T-cell (primary cell): ENCODE measurements around the gene SAP130. TPM values are rescaled to one million over a fixed set of nuclear protein-coding genes. Genes with fewer than 3 reads are reported as not detected.
"Not testable (repeated sequence)": the region's sequence is repeated elsewhere in the genome, so short reads cannot be mapped to it uniquely, and the experiment has no call there.

Experiments used
- ATAC-seq, 4 experiments: fragments of 200-7000 bp in 3 of 4; fragments of 150-1000 bp in 1 of 4; cut with Tn5 transposase; replicated peaks in 1 of 4; 1 replicate in 3 of 4; 2 replicates in 1 of 4; pipeline ENCODE4 v1.10.0; 2021; ENCODE audit warnings: moderate library complexity in 3 of 4, mild to moderate bottlenecking in 2 of 4, moderate number of reproducible peaks in 1 of 4
- CTCF ChIA-PET, 2 donors: fragments of 300-600 bp; sonication (Branson Sonifier 250); formaldehyde crosslinking; loops; one replicate each; lab custom pipeline; 2022; ENCODE audit warnings: antibody characterized with exemption in 2 of 2; lab: Charles Lee
- POLR2A ChIA-PET, 2 donors: fragments of 300-600 bp; sonication (Branson Sonifier 250); formaldehyde crosslinking; loops; one replicate each; lab custom pipeline; 2022; ENCODE audit warnings: antibody characterized with exemption in 2 of 2; lab: Charles Lee
- DNase-seq, 35 experiments: peaks; one replicate each; pipeline versions ENCODE4 v3.0.0 to v3.0.0-alpha.2; 2013 to 2023
- H3K27ac ChIP-seq: one replicate; pipeline ENCODE4 v1.5.1; 2013; ENCODE audit warnings: low read length
- H3K27me3 ChIP-seq, 2 experiments: replicated peaks in 1 of 2; 1 replicate in 1 of 2; 2 replicates in 1 of 2; pipeline versions ENCODE4 v1.6.1 to v1.7.0; 2013; ENCODE audit warnings: low read length in 1 of 2, mixed read lengths in 1 of 2; ENCODE audit not compliant: control insufficient read depth in 2 of 2, insufficient read depth in 2 of 2; ENCODE audit errors: extremely low read depth in 1 of 2
- H3K36me3 ChIP-seq, 2 donors: 1 replicate in 1 of 2; 2 replicates in 1 of 2; pipeline versions ENCODE4 v1.6.1 to v1.7.0; 2013; ENCODE audit warnings: low read length in 1 of 2; ENCODE audit not compliant: control insufficient read depth in 2 of 2, insufficient read depth in 1 of 2; ENCODE audit errors: extremely low read depth in 1 of 2
- H3K4me1 ChIP-seq, 2 experiments: 1 replicate in 1 of 2; 2 replicates in 1 of 2; pipeline versions ENCODE4 v1.6.1 to v1.7.0; 2013; ENCODE audit warnings: low read length in 2 of 2, mixed read lengths in 1 of 2; ENCODE audit not compliant: insufficient read depth in 2 of 2, control insufficient read depth in 1 of 2; ENCODE audit errors: extremely low read depth in 1 of 2
- H3K4me3 ChIP-seq, 2 donors: 1 replicate in 1 of 2; 2 replicates in 1 of 2; pipeline versions ENCODE4 v1.5.1 to v1.7.0; 2013; ENCODE audit warnings: mild to moderate bottlenecking in 2 of 2, low read length in 1 of 2, moderate library complexity in 1 of 2; ENCODE audit not compliant: control insufficient read depth in 1 of 2; ENCODE audit errors: extremely low read depth in 1 of 2
- H3K9me3 ChIP-seq: 2 replicates; pipeline ENCODE4 v1.7.0; 2013
- H3K27ac Mint-ChIP-seq, 2 donors: one replicate each; pipeline ENCODE4 v1.8.0; 2020 to 2021; ENCODE audit warnings: mild to moderate bottlenecking in 2 of 2, mixed read lengths in 2 of 2
- H3K27me3 Mint-ChIP-seq, 2 donors: one replicate each; pipeline ENCODE4 v1.8.0; 2021 to 2022; ENCODE audit warnings: mixed read lengths in 2 of 2
- H3K36me3 Mint-ChIP-seq: one replicate; pipeline ENCODE4 v1.8.0; 2021; ENCODE audit warnings: mixed read lengths
- H3K4me1 Mint-ChIP-seq, 3 donors: one replicate each; pipeline ENCODE4 v1.8.0; 2020 to 2022; ENCODE audit warnings: mixed read lengths in 3 of 3, mild to moderate bottlenecking in 1 of 3
- H3K4me3 Mint-ChIP-seq, 3 donors: one replicate each; pipeline ENCODE4 v1.8.0; 2020 to 2022; ENCODE audit warnings: mild to moderate bottlenecking in 3 of 3, mixed read lengths in 3 of 3, moderate library complexity in 3 of 3
- H3K9me3 Mint-ChIP-seq, 3 donors: one replicate each; pipeline ENCODE4 v1.8.0; 2020 to 2022; ENCODE audit warnings: mixed read lengths in 3 of 3
- WGBS: methylation state at CpG from one replicate; pipeline ENCODE4 v1.1.5; 2013; ENCODE audit warnings: missing lambda C conversion rate; ENCODE audit not compliant: insufficient coverage; 5-methylcytosine and 5-hydroxymethylcytosine counted together
- total RNA-seq, 35 experiments: library from RNA in 6 of 35; stranded (reverse) in 6 of 35; fragments of 120-200 nt in 1 of 35; gene quantifications; one replicate each; pipeline versions ENCODE4 v1.2.1 to v1.2.4 and lab custom pipeline; 2013 to 2026

SAP130 gene
- total RNA-seq, 5 donors from 2014 or later (not counting 1 experiment from before 2014, with no cell fraction given), result 25.3 to 31.2 (median 29.2) TPM

DNA sequence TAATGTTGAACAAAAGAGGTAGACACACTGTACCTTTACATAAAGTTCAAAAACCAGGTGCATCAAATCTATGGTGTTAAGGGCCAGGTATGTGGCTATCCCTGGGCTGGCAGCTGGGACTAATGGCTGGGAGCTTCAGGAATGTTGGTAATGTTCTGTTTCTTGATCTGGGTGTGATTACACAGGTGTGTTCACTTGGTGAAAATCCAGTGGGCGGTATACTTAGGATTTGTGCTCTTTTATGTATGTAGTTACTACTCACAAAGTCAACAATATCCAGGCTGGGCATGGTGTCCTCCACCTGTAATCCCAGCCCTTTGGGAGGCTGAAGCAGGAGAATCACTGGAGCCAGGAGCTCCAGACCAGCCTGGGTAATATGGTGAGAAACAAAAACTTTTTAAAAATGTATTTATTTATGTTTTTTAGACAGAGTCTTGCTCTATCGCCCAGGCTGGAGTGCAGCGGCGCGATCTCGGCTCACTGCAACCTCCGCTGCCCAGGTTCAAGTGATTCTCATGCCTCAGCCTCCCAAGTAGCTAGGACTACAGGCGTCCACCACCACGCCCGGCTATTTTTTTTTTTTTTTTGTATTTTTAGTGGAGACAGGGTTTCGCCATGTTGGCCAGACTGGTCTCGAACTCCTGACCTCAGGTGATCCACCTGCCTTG, 120.0 kb downstream of the SAP130 start:
- H3K9me3 Mint-ChIP-seq, H3K36me3 Mint-ChIP-seq, H3K4me3 ChIP-seq, H3K27ac Mint-ChIP-seq, H3K27ac ChIP-seq, H3K4me3 Mint-ChIP-seq, CTCF ChIA-PET, H3K9me3 ChIP-seq, POLR2A ChIA-PET, DNase-seq, H3K4me1 ChIP-seq, ATAC-seq, H3K36me3 ChIP-seq, H3K4me1 Mint-ChIP-seq: not testable (repeated sequence)
- peaks cover 0 to 23% of the 10 kb centered on the region in 2 experiments for H3K27me3 ChIP-seq
- 100% methylated on average over 7 of the region's 12 CpGs for WGBS
- H3K27me3 Mint-ChIP-seq, result peaks cover 12 to 15% of the 10 kb centered on the region in 2 donors

- Mint-ChIP-seq H3K4me3 (no peak overlapping the region), H3K9me3 (no peaks in the 10 kb centered on the region), H3K36me3 (no peaks in the 10 kb centered on the region), H3K27ac (no peak overlapping the region), H3K27me3 (peaks cover 12 to 15% of the 10 kb centered on the region in 2 donors), H3K4me1 (no peaks in the 10 kb centered on the region)
- ChIA-PET POLR2A (no interaction called here), CTCF (interaction anchor here (0.5 to 0.6 kb wide), 2 partner anchors 138 to 378 kb away, joined by 4 to 5 read pairs; no protein-coding TSS in a partner anchor)
- ATAC-seq (no peak), DNase-seq (no peak)
- Histone ChIP-seq H3K36me3 (no peaks in the 10 kb centered on the region), H3K27me3 (peaks cover 0 to 32% of the 10 kb centered on the region in 2 experiments), H3K4me1 (no peaks in the 10 kb centered on the region), H3K9me3 (no peaks in the 10 kb centered on the region), H3K4me3 (no peak overlapping the region), H3K27ac (no peak overlapping the region)
- 75% methylated on average over 18 of the region's 21 CpGs for WGBS
Observed at GRCh38 chr2:127906206-127906926, 121.5 kb downstream of the SAP130 start.

DNA sequence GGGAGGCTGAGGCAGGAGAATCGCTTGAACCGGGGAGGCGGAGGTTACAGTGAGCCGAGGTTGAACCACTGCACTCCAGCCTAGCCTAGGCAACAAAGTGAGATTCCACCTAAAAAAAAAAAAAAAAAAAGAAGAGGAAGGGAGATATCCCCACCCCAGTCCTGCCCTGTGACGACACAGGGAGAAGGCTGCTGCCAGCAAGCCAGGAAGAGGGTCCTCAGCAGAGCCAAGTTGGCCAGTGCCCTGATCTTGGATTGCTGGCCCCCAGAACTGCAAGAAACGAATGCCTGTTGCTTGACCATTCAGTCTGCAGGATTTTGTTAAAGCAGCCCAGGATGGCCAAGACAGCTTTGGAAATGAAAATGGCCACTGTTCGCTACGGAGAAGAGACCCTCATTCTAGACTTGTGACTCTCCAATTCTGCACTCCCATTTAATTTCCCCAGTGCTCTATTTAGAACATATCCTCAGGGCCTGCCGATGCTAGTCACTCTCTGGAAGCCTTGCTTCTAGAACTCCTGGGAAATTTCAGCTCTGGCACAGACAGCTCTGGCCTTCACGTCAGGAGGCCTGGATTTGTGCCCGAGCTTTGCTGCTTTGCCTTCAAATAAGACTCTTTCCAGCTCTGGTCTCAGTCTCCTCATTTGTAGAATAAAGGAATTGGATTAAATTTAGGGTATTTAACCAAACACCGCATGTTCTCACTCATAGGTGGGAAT, 126.4 kb downstream of the SAP130 start:
- Mint-ChIP-seq H3K27ac (no peak overlapping the region), H3K36me3 (no peaks in the 10 kb centered on the region), H3K27me3 (peaks cover 3 to 9% of the 10 kb centered on the region in 2 donors), H3K9me3 (no peaks in the 10 kb centered on the region), H3K4me3 (no peak overlapping the region), H3K4me1 (peaks cover 0 to 3% (median 0%) of the 10 kb centered on the region in 3 donors)
- Histone ChIP-seq H3K4me3 (no peak overlapping the region), H3K36me3 (no peaks in the 10 kb centered on the region), H3K27me3 (peaks cover 0 to 27% of the 10 kb centered on the region in 2 experiments), H3K9me3 (no peaks in the 10 kb centered on the region), H3K27ac (no peak overlapping the region), H3K4me1 (no peaks in the 10 kb centered on the region)
- ChIA-PET POLR2A (interaction anchor here in 1 of 2 donors (0.7 kb wide), 1 partner anchor 10 kb away, joined by 3 read pairs; no protein-coding TSS in a partner anchor), CTCF (no interaction called here)
- no peak for DNase-seq
- WGBS, result 89% methylated on average over 5 of the region's 12 CpGs
- ATAC-seq, result no peak

DNA sequence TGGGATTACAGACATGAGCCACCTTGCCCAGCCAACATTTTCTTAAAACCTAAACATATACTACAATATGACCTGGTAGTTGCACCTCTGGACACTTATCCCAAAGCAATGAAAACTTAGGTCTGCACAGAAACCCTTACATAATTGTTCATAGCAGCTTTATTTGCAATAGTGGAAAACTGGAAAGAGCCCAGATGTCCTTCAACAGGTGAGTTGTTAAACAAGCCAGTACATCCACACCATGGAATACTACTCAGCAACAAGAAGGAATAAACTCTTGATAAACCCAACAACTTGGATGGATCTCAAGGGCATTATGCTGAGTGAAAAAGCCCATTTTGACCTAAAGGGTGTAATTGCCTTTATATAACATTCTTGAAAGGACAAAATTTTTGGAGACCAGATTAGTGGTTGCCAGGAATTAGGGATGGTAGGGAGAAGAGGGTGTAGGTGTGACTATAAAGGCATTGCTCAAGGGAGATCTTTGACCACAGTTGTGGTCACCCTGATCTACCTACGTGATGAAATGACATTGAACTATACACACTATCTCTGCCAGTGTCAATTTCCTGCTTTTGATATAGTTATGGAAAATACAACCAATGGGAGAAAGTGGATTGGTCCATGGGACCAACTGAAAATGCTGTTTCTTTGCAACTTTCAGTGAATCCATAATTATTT, 130.2 kb downstream of the SAP130 start:
- no peaks in the 10 kb centered on the region for H3K36me3 Mint-ChIP-seq
- no peak overlapping the region for H3K27ac ChIP-seq

GRCh38 chr2:127893494-127893893, 134.4 kb downstream of the SAP130 start:
- ChIA-PET CTCF (no interaction called here), POLR2A (interaction anchor here in 1 of 2 donors (0.6 kb wide), 1 partner anchor 839 kb away, joined by 4 read pairs; no protein-coding TSS in a partner anchor)
- WGBS, result no CpG with 5 or more reads among the region's 5 CpGs
- H3K4me3 Mint-ChIP-seq, result no peak overlapping the region
- H3K4me3 ChIP-seq, result no peak overlapping the region
- no peaks in the 10 kb centered on the region for H3K4me1 ChIP-seq
- H3K27ac Mint-ChIP-seq, result no peak overlapping the region
- H3K27ac ChIP-seq, result no peak overlapping the region
- ATAC-seq (no peak), DNase-seq (no peak)
- no peaks in the 10 kb centered on the region for H3K9me3 ChIP-seq
- no peaks in the 10 kb centered on the region for H3K36me3 ChIP-seq
- no peaks in the 10 kb centered on the region for H3K27me3 Mint-ChIP-seq
- no peaks in the 10 kb centered on the region for H3K9me3 Mint-ChIP-seq
- H3K4me1 Mint-ChIP-seq, result peaks cover 8 to 10% (median 9%) of the 10 kb centered on the region in 3 donors
- H3K27me3 ChIP-seq, result no peaks in the 10 kb centered on the region
- H3K36me3 Mint-ChIP-seq, result no peaks in the 10 kb centered on the region

More for the DNA sequence above, 130.2 kb downstream of the SAP130 start:
- peaks cover 0 to 13% of the 10 kb centered on the region in 2 experiments for H3K27me3 ChIP-seq
- ChIA-PET POLR2A (no interaction called here), CTCF (interaction anchor here in 1 of 2 donors (0.6 kb wide), 1 partner anchor 14 kb away, joined by 3 read pairs; no protein-coding TSS in a partner anchor)
- no peaks in the 10 kb centered on the region for H3K9me3 Mint-ChIP-seq
- no CpG with 5 or more reads among the region's 1 CpG for WGBS
- no peak for DNase-seq
- no peak overlapping the region for H3K4me3 Mint-ChIP-seq
- ATAC-seq, result no peak
- H3K9me3 ChIP-seq, result no peaks in the 10 kb centered on the region
- H3K27me3 Mint-ChIP-seq, result no peaks in the 10 kb centered on the region
- H3K4me1 Mint-ChIP-seq, result peaks cover 0 to 3% (median 0%) of the 10 kb centered on the region in 3 donors
- H3K27ac Mint-ChIP-seq, result no peak overlapping the region
- H3K36me3 ChIP-seq, result no peaks in the 10 kb centered on the region
- no peaks in the 10 kb centered on the region for H3K4me1 ChIP-seq
- no peak overlapping the region for H3K4me3 ChIP-seq
